Fibroblast of lung (primary cell): Measurements from ENCODE around the gene EDDM3A.

ENCODE experiments used
- CTCF ChIP-seq, 2 donors: IDR thresholded peaks in 1 of 2; conservative IDR thresholded peaks in 1 of 2; 1 replicate in 1 of 2; 2 replicates in 1 of 2; pipeline ENCODE4 v1.5.1; 2011 to 2012; ENCODE audit warnings: low read length in 2 of 2, control low read depth in 1 of 2, inconsistent platforms in 1 of 2, low read depth in 1 of 2, mild to moderate bottlenecking in 1 of 2
- EZH2 ChIP-seq: IDR thresholded peaks from 2 replicates; pipeline ENCODE4 v1.5.1; 2012; ENCODE audit warnings: low read length, control low read depth, mild to moderate bottlenecking; ENCODE audit errors: missing control alignments

- no peak for TF ChIP-seq CTCF (conservative IDR thresholded peaks at IDR 0.05 in 1 of 2, IDR thresholded peaks at IDR 0.05 in 1 of 2; ENCODE audit: low read depth in 1 of 2, low read length in 2 of 2)
- no peak for TF ChIP-seq EZH2
These were observed 48.9 kb upstream of the EDDM3A start for GRCh38 chr14:20696764-20697163.
